ENCODE data around the gene LINC01488. TPM values are rescaled to one million over a fixed set of nuclear protein-coding genes. Genes with fewer than 3 reads are reported as not detected.

LINC01488 gene
- total RNA-seq, 1 experiment from 2014 or later: not detected

DNA sequence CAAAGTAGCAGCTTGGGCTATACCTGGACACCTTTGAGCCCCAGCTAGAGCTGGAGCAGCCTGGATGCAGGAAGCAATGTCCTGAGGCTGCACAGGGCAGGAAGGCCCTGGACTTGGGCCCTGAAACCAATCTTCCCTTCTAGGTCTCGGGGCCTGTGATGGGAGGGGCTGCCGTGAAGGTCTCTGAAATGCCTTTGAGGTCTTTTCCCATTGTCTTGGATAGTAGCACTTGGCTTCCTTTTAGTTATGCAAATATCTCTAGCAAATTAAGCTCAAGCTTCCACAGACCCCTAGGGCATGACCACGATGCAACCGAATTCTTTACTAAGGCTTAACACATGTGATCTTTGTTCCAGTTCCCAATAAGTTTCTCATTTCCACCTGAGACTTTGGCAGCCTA, 40.0 kb downstream of the LINC01488 start:
- H3K79me2 ChIP-seq (ENCODE audit: insufficient read depth, low read length): no peaks in the 10 kb centered on the region
- ChIA-PET CTCF (no interaction called here), POLR2A (no interaction called here), RAD21 (ENCODE audit: low non-redundant PET in 1 of 2, low total read pairs in 2 of 2, uncharacterized antibody in 2 of 2, unreplicated experiment in 2 of 2) (no interaction called here)
- no peak overlapping the region for H3K4me2 ChIP-seq (ENCODE audit: low read length)
- intact Hi-C loops (cut with micrococcal nuclease): no loop called here
- no peak overlapping the region for H3K9ac ChIP-seq (ENCODE audit: low read length)
- no peak for TF ChIP-seq EGR1 (IDR thresholded peaks at IDR 0.05; ENCODE audit: low read depth)
- no peak for TF ChIP-seq SRF (IDR thresholded peaks at IDR 0.05; ENCODE audit: low read depth)
- no peak for TF ChIP-seq CEBPB (IDR thresholded peaks at IDR 0.05; ENCODE audit: low read depth)
- TF ChIP-seq POLR2A (IDR thresholded peaks at IDR 0.05; ENCODE audit: borderline replicate concordance, extremely low read depth, insufficient read depth, insufficient read length): no peak
- TF ChIP-seq EZH2 (IDR thresholded peaks at IDR 0.05): no peak
- no peak for TF ChIP-seq ELF1 (IDR thresholded peaks at IDR 0.05; ENCODE audit: borderline replicate concordance, low read depth)
- TF ChIP-seq SIN3A (IDR thresholded peaks at IDR 0.05; ENCODE audit: low read depth): no peak
- no peak for TF ChIP-seq ATF3 (IDR thresholded peaks at IDR 0.05)
- TF ChIP-seq CTCF (IDR thresholded peaks at IDR 0.05 in 2 of 3, conservative IDR thresholded peaks at IDR 0.05 in 1 of 3; ENCODE audit: borderline replicate concordance in 1 of 3, insufficient read depth in 1 of 3, low read depth in 2 of 3, low read length in 2 of 3): no peak
- TF ChIP-seq YY1 (IDR thresholded peaks at IDR 0.05; ENCODE audit: extremely low read depth, insufficient replicate concordance, low read depth, low read length): no peak
- no peak for TF ChIP-seq CBX3 (IDR thresholded peaks at IDR 0.05; ENCODE audit: low read depth)
- no peaks in the 10 kb centered on the region for H4K20me1 ChIP-seq (ENCODE audit: insufficient read depth)
- ATAC-seq (no peak), DNase-seq (ENCODE audit: low read depth, low spot score) (no peak)
- no peaks in the 10 kb centered on the region for H3K36me3 ChIP-seq (ENCODE audit: control insufficient read depth in 1 of 2, insufficient read depth in 2 of 2, low read length in 2 of 2)
- peaks cover 0 to 4% of the 10 kb centered on the region in 2 experiments; a peak in 2 of 4 replicates for H3K9me3 ChIP-seq (ENCODE audit: control insufficient read depth in 1 of 2, insufficient read depth in 1 of 2, low read depth in 1 of 2, low read length in 2 of 2)
- no TSS peak for BruUV-seq (replicated peaks)
- peaks cover 0 to 8% of the 10 kb centered on the region in 2 experiments; a peak in 2 of 4 replicates for H3K4me1 ChIP-seq (ENCODE audit: control insufficient read depth in 1 of 2, insufficient read depth in 2 of 2, low read length in 2 of 2)
- H3K27ac ChIP-seq (ENCODE audit: low read depth, low read length): no peak overlapping the region
- no peak overlapping the region for H2AFZ ChIP-seq (ENCODE audit: low read depth, low read length, poor library complexity, severe bottlenecking)
- no peaks in the 10 kb centered on the region for H3K27me3 ChIP-seq (ENCODE audit: insufficient read depth, low read length)
- H3K4me3 ChIP-seq (replicated peaks in 1 of 2; ENCODE audit: low read depth in 1 of 2, low read length in 2 of 2): no peak overlapping the region
- no peaks in the 10 kb centered on the region for H3K9me2 ChIP-seq (ENCODE audit: insufficient read depth)
